Measurements from ENCODE around the gene PBX3. TPM values are rescaled to one million over a fixed set of nuclear protein-coding genes. Genes with fewer than 3 reads are reported as not detected.

PBX3 gene
- total and polyA plus RNA-seq, 2 donors (not counting 1 experiment from before 2014, with no cell fraction given): 35.8 to 51.8 TPM

DNA sequence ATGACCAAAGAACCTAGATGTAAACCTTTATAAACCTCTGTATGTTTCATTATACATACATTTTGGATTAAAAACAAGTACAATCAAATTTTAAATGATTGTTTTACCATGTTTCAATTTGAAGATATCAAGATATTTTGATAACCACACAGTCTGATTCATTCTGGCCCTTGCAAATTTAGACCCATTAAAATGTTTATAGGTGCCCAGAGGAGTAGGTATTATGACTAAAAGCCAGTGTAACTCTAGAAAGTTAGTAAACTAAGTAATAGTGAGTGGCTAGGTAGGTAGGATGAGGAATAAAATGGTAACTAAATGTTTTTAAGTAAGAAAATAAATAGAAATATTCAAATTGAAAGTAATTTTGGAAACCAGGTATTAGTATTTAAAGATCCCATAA is 165.5 kb downstream of the PBX3 start:
- TF ChIP-seq EZH2 (IDR thresholded peaks at IDR 0.05; ENCODE audit: low read length, missing control alignments): no peak
- TF ChIP-seq, protein P1, sequence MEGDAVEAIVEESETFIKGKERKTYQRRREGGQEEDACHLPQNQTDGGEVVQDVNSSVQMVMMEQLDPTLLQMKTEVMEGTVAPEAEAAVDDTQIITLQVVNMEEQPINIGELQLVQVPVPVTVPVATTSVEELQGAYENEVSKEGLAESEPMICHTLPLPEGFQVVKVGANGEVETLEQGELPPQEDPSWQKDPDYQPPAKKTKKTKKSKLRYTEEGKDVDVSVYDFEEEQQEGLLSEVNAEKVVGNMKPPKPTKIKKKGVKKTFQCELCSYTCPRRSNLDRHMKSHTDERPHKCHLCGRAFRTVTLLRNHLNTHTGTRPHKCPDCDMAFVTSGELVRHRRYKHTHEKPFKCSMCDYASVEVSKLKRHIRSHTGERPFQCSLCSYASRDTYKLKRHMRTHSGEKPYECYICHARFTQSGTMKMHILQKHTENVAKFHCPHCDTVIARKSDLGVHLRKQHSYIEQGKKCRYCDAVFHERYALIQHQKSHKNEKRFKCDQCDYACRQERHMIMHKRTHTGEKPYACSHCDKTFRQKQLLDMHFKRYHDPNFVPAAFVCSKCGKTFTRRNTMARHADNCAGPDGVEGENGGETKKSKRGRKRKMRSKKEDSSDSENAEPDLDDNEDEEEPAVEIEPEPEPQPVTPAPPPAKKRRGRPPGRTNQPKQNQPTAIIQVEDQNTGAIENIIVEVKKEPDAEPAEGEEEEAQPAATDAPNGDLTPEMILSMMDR (conservative IDR thresholded peaks at IDR 0.05 in 1 of 2, IDR thresholded peaks at IDR 0.05 in 1 of 2; ENCODE audit: low read depth in 1 of 2, low read length in 2 of 2): no peak
- no peak for DNase-seq (ENCODE audit: low read depth in 2 of 2)
- H3K79me2 ChIP-seq (ENCODE audit: control insufficient read depth, insufficient read depth, low read length): peaks cover 16% of the 10 kb centered on the region

DNA sequence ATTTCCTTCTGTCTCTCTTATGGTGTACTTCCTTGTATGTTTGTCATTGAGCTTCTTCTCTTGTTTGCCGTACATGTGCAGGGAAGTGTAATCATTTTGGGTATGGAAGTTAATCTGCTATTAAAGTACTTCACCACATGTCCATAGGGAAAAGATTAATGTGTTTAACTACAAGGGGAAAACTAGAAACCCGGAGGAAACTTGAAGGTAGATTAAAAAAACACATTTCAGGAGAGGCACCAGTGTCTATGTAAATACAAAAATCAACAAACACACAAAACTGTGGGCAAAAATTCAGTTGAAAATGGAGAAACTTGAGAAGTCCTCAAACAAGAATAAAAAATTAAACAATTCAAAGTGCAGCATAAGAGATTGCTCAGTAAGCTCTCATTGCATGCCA is 166.4 kb downstream of the PBX3 start:
- H3K4me2 ChIP-seq (ENCODE audit: extremely low read depth, insufficient read depth, low read length): no peak overlapping the region
- no peak overlapping the region for H3K4me3 ChIP-seq (replicated peaks in 1 of 4; ENCODE audit: control extremely low read depth in 1 of 4, insufficient read depth in 1 of 4, low read depth in 3 of 4, low read length in 4 of 4)
- no peaks in the 10 kb centered on the region for H4K20me1 ChIP-seq (ENCODE audit: control insufficient read depth, extremely low read depth, insufficient read depth, low read length)
- H3K27ac ChIP-seq (ENCODE audit: insufficient read depth, low read length): no peak overlapping the region
- DNase-seq (ENCODE audit: low read depth in 2 of 2): no peak
- no peaks in the 10 kb centered on the region for H3K4me1 ChIP-seq (ENCODE audit: control insufficient read depth, extremely low read depth, insufficient read depth, low read length)
- no peak overlapping the region for H2AFZ ChIP-seq (ENCODE audit: low read length)
- peaks cover 11% of the 10 kb centered on the region for H3K79me2 ChIP-seq (ENCODE audit: control insufficient read depth, insufficient read depth, low read length)
- TF ChIP-seq, protein P1 (conservative IDR thresholded peaks at IDR 0.05 in 1 of 2, IDR thresholded peaks at IDR 0.05 in 1 of 2; ENCODE audit: low read depth in 1 of 2, low read length in 2 of 2): no peak
- TF ChIP-seq EZH2 (IDR thresholded peaks at IDR 0.05; ENCODE audit: low read length, missing control alignments): no peak
- no peaks in the 10 kb centered on the region for H3K27me3 ChIP-seq (ENCODE audit: control insufficient read depth, insufficient read depth, low read length)
- no peak overlapping the region for H3K9ac ChIP-seq (ENCODE audit: insufficient read depth, low read length)
- no peaks in the 10 kb centered on the region for H3K9me3 ChIP-seq (ENCODE audit: control insufficient read depth, insufficient read depth, low read depth, low read length)
- no peaks in the 10 kb centered on the region for H3K36me3 ChIP-seq (ENCODE audit: control insufficient read depth, insufficient read depth, low read length)

More for the DNA sequence above, 165.5 kb downstream of the PBX3 start:
- no peaks in the 10 kb centered on the region for H3K9me3 ChIP-seq (ENCODE audit: control insufficient read depth, insufficient read depth, low read depth, low read length)
- no peak overlapping the region for H3K27ac ChIP-seq (ENCODE audit: insufficient read depth, low read length)
- H3K9ac ChIP-seq (ENCODE audit: insufficient read depth, low read length): no peak overlapping the region
- no peak overlapping the region for H3K4me3 ChIP-seq (replicated peaks in 1 of 4; ENCODE audit: control extremely low read depth in 1 of 4, insufficient read depth in 1 of 4, low read depth in 3 of 4, low read length in 4 of 4)
- H2AFZ ChIP-seq (ENCODE audit: low read length): no peak overlapping the region
- no peaks in the 10 kb centered on the region for H3K27me3 ChIP-seq (ENCODE audit: control insufficient read depth, insufficient read depth, low read length)
- no peaks in the 10 kb centered on the region for H3K4me1 ChIP-seq (ENCODE audit: control insufficient read depth, extremely low read depth, insufficient read depth, low read length)
- no peak overlapping the region for H3K4me2 ChIP-seq (ENCODE audit: extremely low read depth, insufficient read depth, low read length)
- H4K20me1 ChIP-seq (ENCODE audit: control insufficient read depth, extremely low read depth, insufficient read depth, low read length): no peaks in the 10 kb centered on the region
- no peaks in the 10 kb centered on the region for H3K36me3 ChIP-seq (ENCODE audit: control insufficient read depth, insufficient read depth, low read length)

DNA sequence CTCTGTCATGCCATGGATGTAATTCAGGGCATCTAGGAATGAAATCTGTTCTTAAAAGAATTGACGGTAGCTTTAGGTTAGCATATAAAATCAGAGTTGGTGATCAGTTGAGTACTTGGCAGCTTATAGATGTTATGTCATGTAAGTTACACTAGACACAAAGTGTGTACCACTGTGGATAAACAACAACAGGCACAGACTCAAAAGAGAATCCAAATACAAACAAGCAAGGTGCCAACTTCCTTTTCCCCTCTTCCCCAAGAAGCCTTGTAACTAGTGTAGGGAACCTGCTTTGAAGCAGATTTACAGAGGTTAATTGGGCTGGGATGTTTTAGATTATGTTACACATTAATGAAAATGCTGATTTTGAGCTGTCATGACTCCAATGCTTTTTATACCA is 167.2 kb downstream of the PBX3 start:
- Histone ChIP-seq H3K79me2 (ENCODE audit: control insufficient read depth, insufficient read depth, low read length) (peaks cover 11% of the 10 kb centered on the region), H3K9ac (ENCODE audit: insufficient read depth, low read length) (no peak overlapping the region)

More for the DNA sequence above, 167.2 kb downstream of the PBX3 start:
- H3K27ac ChIP-seq (ENCODE audit: insufficient read depth, low read length): no peak overlapping the region
- no peak overlapping the region for H3K4me2 ChIP-seq (ENCODE audit: extremely low read depth, insufficient read depth, low read length)
- no peak overlapping the region for H3K4me3 ChIP-seq (replicated peaks in 1 of 4; ENCODE audit: control extremely low read depth in 1 of 4, insufficient read depth in 1 of 4, low read depth in 3 of 4, low read length in 4 of 4)
- H3K36me3 ChIP-seq (ENCODE audit: control insufficient read depth, insufficient read depth, low read length): no peaks in the 10 kb centered on the region
- H3K4me1 ChIP-seq (ENCODE audit: control insufficient read depth, extremely low read depth, insufficient read depth, low read length): no peaks in the 10 kb centered on the region
- H3K27me3 ChIP-seq (ENCODE audit: control insufficient read depth, insufficient read depth, low read length): no peaks in the 10 kb centered on the region
- H2AFZ ChIP-seq (ENCODE audit: low read length): no peak overlapping the region
- TF ChIP-seq, protein P1 (conservative IDR thresholded peaks at IDR 0.05 in 1 of 2, IDR thresholded peaks at IDR 0.05 in 1 of 2; ENCODE audit: low read depth in 1 of 2, low read length in 2 of 2): no peak
- TF ChIP-seq EZH2 (IDR thresholded peaks at IDR 0.05; ENCODE audit: low read length, missing control alignments): no peak
- no peaks in the 10 kb centered on the region for H3K9me3 ChIP-seq (ENCODE audit: control insufficient read depth, insufficient read depth, low read depth, low read length)
- H4K20me1 ChIP-seq (ENCODE audit: control insufficient read depth, extremely low read depth, insufficient read depth, low read length): no peaks in the 10 kb centered on the region
- DNase-seq (ENCODE audit: low read depth in 2 of 2): no peak
